Glomerular visceral epithelial cell (primary cell): ENCODE measurements around the gene PTPRT.
"Not testable (repeated sequence)": the region's sequence is repeated elsewhere in the genome, so short reads cannot be mapped to it uniquely, and the experiment has no call there.

Experiments
- DNase-seq: peaks from one replicate; pipeline ENCODE4 v3.0.0-alpha.2; 2016; ENCODE audit errors: extremely low spot score

The PTPRT gene

DNA sequence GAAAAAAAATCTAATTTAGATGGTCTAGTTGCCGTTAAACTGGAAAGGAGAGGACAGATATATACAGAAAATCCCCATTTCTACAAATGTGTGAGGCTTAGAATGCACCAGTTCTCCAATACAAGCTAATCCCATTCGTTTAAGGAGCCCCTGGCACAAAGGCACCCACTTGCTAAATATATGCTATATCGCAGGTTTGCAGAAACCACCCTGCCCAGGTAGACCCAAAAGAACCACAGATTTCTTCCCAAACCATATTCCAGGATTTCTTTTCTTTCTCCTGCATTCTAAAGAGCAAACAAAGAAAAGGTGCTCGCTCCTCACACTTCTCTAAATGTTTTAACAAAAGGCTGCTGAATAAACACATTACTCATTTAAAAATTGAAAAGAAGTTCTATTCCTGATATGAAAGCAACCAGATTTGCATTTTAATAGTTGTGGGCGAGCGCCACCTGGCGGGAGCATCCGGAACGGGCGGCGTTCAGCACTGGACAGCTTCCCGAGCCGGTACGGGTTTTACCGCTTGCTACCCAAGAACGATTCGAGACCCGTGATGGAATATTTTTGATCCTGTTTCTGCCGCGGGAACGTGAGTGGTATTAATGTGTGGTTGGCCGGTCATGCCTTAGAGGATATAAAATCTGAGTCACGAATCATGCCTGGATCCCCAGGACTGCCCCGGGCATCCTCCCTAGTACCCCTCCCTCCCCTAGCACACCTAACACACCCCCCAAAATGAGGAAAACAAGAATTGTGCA is 2.1 kb downstream of the PTPRT start:
- peak; percentile 61 for DNase-seq

GRCh38 chr20:43186312-43186711 is 3.4 kb downstream of the PTPRT start:
- no peak for DNase-seq

DNA sequence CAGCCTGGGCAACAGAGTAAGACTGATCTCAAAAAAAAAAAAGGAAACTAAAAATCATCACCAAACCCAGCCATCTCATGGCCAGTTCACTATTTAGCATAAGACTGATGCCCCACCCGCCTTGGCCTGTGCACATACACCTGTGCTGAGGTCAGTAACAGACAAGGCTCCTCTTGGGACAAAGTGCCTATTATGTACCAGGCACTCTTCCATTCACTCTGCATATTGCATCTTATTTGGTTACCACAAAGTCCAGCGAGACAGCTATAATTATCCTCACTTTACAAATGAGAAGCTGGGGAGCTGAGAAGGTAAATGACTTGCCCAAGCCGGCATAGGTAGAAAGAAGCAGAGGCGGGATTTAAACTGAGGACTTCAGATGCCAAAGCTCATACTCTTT is 3.8 kb downstream of the PTPRT start:
- DNase-seq = no peak

GRCh38 chr20:43183536-43184070 is 6.1 kb downstream of the PTPRT start:
- no peak for DNase-seq

DNA sequence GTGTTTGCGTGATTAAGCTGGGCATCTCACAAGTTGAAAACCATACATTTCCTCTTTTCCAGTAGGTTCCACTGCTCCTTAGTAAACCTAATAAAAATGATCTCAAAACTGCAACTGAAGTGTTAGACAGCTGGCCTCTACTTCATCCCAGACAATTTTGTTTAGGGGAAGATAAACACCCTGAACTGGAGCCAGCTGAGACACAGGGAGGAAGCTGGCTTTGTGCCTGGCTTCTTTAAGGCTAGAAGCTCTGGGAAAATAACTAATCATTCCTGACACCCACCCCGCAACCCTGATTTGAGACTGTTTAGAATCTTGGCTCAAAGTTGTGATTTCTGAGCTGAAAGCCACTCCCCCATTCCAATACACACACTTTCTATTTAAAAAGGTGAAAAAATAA is 11.6 kb downstream of the PTPRT start:
- DNase-seq = no peak

GRCh38 chr20:43176726-43177125 is 13.0 kb downstream of the PTPRT start:
- DNase-seq = no peak

DNA sequence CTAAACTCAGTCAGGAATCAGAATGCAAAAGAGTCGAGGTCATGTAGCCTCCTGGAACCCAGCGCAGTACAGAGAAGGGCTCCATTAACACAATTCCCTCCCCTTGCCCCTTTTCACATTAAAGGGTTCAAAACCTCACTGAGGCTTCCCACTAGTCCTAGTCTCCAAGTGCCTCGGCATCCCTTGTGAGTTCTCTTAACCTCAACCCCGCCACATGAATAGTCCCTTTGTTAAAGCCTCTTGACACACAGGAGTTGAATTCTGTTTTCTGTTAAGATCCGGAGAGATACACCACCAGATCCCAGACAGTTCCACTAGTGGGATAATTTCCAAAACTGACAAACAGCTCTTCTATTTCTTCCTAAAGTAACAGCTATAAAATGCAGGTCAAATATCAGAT is 17.8 kb downstream of the PTPRT start:
- DNase-seq = no peak

DNA sequence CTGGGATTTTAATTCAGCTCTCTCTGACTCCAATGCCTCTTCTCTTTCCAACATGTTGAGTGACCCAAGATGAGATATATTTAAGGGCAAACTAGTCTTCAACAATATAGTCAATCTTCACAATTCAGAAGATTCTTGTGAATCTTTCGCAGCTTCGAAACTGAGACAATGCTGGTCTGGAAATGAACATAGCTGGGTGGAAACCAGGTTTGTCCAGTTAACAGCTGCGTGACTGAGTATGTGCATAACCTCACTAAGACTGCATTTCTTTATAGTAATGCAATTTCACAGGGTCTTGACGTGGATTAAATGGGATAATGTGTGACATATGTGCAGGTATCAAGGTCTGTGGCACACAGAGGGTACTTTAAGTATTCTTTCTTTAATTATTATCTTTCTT is 18.9 kb downstream of the PTPRT start:
- DNase-seq = no peak

DNA sequence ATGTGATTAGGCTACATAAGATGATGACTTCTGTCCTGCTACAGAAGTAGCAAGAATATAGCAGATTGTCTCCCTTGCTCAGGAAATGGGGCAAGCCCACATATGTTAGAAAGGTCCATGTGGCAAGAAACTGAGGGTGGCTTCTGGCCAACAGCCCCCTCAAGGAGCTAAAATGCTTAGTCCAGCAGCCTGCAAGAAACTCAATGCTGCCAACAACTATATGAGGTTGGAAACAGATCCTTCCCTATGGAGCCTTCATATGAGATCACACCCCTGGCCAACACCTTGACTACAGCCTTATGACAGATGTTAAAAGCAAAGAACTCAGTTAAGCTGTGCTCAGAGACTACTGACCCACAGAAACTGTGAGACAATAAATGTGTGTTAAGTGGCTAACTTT is 22.1 kb downstream of the PTPRT start:
- no peak for DNase-seq

DNA sequence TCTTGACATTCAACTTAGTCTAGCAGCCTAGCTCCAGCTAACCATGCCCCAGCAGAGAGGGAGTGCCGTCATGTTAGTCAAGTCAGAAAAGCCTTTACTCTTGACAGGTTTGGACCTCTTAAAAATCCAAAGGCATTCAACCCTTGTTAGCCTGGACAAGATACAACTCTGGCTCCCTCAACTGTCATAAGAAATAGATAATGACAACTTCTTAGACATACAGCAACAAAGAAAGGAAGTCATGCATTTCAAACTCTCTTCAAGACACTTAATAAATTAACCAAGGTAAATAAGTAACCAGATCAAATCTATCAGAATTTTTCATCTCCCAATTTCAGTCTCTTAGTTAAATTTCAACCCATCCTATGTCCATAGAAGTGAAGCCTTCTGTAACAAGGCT is 22.7 kb downstream of the PTPRT start:
- no peak for DNase-seq

GRCh38 chr20:43165611-43166010 is 24.1 kb downstream of the PTPRT start:
- DNase-seq = no peak

DNA sequence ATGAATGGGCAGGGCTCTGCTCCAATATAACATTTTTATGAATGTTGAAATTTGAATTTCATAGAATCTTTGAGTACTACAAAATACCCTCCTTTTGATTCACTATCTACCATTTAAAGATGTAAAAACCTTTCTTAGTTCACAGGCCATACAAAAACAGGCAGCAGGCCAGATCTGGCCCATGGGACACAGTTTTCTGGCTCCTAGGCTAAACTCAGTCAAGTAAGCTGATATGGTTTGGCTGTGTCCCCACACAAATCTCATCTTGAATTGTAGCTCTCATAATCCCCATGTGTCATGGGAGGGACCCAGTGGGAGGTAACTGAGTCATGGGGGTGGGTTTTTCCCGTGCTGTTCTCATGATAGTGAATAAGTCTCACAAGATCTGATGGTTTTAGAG is 25.0 kb downstream of the PTPRT start:
- DNase-seq = not testable (repeated sequence)

- no peak for DNase-seq
Measured at GRCh38 chr20:43161716-43162115, 28.0 kb downstream of the PTPRT start.

DNA sequence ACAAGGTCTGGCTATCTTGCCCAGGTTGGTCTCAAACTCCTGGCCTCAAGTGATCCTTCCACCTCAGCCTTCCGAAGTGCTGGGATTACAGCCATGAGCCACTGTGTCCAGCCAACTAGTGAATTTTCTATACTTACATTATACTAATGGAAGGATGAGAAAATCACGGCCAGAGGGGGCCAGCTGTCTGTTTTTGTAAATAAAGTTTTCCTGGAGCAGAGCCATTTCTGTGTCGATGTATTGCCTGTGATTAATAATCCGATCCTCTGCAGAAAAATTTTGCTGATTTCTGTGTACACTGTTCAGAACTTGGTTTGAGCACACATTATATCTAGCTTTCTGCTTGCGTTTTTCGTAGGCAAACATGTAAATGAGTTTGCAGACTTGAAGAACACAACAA is 28.8 kb downstream of the PTPRT start:
- no peak for DNase-seq

GRCh38 chr20:43159994-43160393 is 29.7 kb downstream of the PTPRT start:
- DNase-seq = no peak

GRCh38 chr20:43155366-43156100 is 34.2 kb downstream of the PTPRT start:
- no peak for DNase-seq

GRCh38 chr20:43151901-43152300 is 37.8 kb downstream of the PTPRT start:
- DNase-seq = no peak

DNA sequence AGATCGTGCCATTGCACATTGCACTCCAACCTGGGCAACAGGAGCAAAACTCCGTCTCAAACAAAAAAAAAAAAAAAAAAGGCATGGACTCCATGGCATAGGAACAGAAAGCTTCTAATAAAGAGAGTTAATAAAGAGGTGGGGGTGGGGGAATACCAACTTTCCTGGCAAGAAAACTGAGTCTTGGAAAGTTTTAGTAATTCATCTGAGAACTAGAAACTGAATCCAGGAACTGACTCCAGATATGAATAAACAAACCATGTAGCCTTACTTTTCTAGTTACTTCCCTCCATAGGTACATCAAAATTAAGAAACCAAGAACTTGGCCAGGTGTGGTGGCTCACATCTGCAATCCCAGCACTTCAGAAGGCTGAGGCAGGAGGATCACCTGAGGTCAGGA is 38.5 kb downstream of the PTPRT start:
- no peak for DNase-seq

DNA sequence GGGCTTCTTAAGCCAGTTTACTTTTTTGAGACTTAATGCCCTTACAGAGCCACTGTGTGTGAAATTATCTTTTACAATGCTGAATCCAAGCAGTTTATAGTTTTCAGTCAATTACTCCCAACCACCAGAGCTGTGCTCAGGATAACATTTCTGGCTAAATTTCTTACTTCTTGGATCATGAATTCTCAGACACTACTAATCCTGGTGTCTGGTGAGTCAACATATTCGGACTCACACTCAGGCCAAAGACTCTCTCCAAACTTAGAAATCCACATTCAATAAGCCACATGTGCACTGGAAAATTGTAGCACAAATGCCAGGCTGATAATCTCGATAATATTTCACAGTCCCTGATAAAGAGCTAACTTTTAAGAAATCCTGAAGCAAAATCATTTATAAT is 49.0 kb downstream of the PTPRT start:
- DNase-seq = no peak

- no peak for DNase-seq
Measured at GRCh38 chr20:43138061-43138770, 51.5 kb downstream of the PTPRT start.

- DNase-seq = no peak
Measured at GRCh38 chr20:43137160-43137559, 52.5 kb downstream of the PTPRT start.

GRCh38 chr20:43124241-43124640 is 65.5 kb downstream of the PTPRT start:
- DNase-seq = no peak

GRCh38 chr20:43123180-43123579 is 66.5 kb downstream of the PTPRT start:
- DNase-seq = no peak
